A673 (cell line): ENCODE results near the gene SMARCA2. TPM values are rescaled to one million over a fixed set of nuclear protein-coding genes. Genes with fewer than 3 reads are reported as not detected.

Source experiments
- BruUV-seq: library from RNA; stranded (reverse); fragments of 400-500 nt; replicated peaks from 2 replicates; lab custom pipeline; 2021; lab: Mats Ljungman, UMichigan
- CTCF ChIA-PET: fragments of 300-600 bp; sonication (Branson Sonifier 250); formaldehyde crosslinking; loops from one replicate; lab custom pipeline; 2022; ENCODE audit warnings: antibody characterized with exemption; lab: Charles Lee
- POLR2A ChIA-PET: fragments of 300-600 bp; sonication (Branson Sonifier 250); formaldehyde crosslinking; loops from one replicate; lab custom pipeline; 2022; ENCODE audit warnings: antibody characterized with exemption; ENCODE audit not compliant: low non-redundant PET; lab: Charles Lee
- DNase-seq: peaks from one replicate; pipeline ENCODE4 v3.0.0-alpha.2; 2015; ENCODE audit warnings: low spot score
- H3K27ac ChIP-seq: fragments of 200-600 bp; sonication (generic); 2 replicates; pipeline ENCODE4 v1.5.1; 2016; ENCODE audit warnings: mixed run types, low read depth, mild to moderate bottlenecking, mixed read lengths, antibody characterized with exemption, low read length; ENCODE audit not compliant: poor library complexity, severe bottlenecking
- H3K27me3 ChIP-seq: fragments of 200-600 bp; sonication (generic); replicated peaks from 2 replicates; pipeline ENCODE4 v1.6.1; 2017; ENCODE audit warnings: mixed run types, low read depth, mild to moderate bottlenecking, mixed read lengths, antibody characterized with exemption, low read length; ENCODE audit not compliant: insufficient read depth, poor library complexity
- H3K36me3 ChIP-seq: fragments of 200-600 bp; sonication (generic); 2 replicates; pipeline ENCODE4 v1.6.1; 2016; ENCODE audit warnings: mixed run types, mild to moderate bottlenecking, mixed read lengths, antibody characterized with exemption, low read length; ENCODE audit not compliant: insufficient read depth, poor library complexity, severe bottlenecking
- H3K4me1 ChIP-seq: fragments of 200-600 bp; sonication (generic); 2 replicates; pipeline ENCODE4 v1.6.1; 2017; ENCODE audit warnings: mixed run types, mild to moderate bottlenecking, mixed read lengths, antibody characterized with exemption, low read length; ENCODE audit not compliant: insufficient read depth, poor library complexity, severe bottlenecking
- H3K4me3 ChIP-seq: fragments of 200-600 bp; sonication (generic); 2 replicates; pipeline ENCODE4 v1.5.1; 2016; ENCODE audit warnings: low read depth, mixed run types, mild to moderate bottlenecking, mixed read lengths, low read length; ENCODE audit not compliant: poor library complexity, severe bottlenecking
- H3K9me3 ChIP-seq: fragments of 200-600 bp; sonication (generic); 2 replicates; pipeline ENCODE4 v1.6.1; 2016; ENCODE audit warnings: mixed run types, low read depth, mild to moderate bottlenecking, mixed read lengths, antibody characterized with exemption, low read length; ENCODE audit not compliant: poor library complexity, severe bottlenecking
- EZH2 ChIP-seq: fragments of 200-600 bp; sonication (generic); IDR thresholded peaks from 2 replicates; pipeline ENCODE4 v1.6.1; 2017; ENCODE audit warnings: borderline replicate concordance, low read depth, mild to moderate bottlenecking, mixed read lengths, antibody characterized with exemption, low read length; ENCODE audit not compliant: poor library complexity, severe bottlenecking
- intact Hi-C: fragments of 100-400 bp; cut with micrococcal nuclease; formaldehyde crosslinking; loops from one replicate; pipeline ENCODE4 v1.10.0; 2022; ENCODE audit not compliant: unreplicated experiment
- total RNA-seq: library from RNA; stranded (reverse); gene quantifications from 2 replicates; pipeline ENCODE4 v1.2.3, GENCODE V29; 2021
- TF ChIP-seq, protein P1 (sequence below): fragments of 300-800, 200-600 bp; sonication (generic); conservative IDR thresholded peaks from 2 replicates; pipeline ENCODE4 v1.5.1; 2017; ENCODE audit warnings: low read depth, mild to moderate bottlenecking, antibody characterized with exemption, low read length, moderate library complexity, mixed read lengths

SMARCA2 gene
- total RNA-seq, 1 experiment from 2014 or later, result 69.0 TPM

DNA sequence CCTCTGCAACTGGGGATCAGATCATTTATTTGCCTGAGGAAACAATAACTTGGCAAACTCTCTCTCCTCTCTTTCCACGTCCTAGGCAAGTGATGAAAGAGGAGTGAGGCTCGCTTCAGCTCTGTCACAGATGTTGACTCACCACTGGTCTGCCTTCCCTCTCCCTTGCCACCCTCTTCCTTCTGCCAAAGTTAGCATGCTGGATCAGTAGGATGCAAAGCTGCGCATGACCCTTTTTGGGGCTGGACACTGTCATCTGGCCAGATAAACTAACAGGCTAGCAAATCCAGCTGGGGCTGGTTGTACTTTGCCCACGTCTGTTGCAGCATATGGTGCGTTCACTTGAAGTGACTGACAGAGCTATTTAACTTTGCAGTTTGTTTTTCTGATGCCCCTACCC is 36.2 kb upstream of the SMARCA2 start:
- Histone ChIP-seq H3K27me3 (no peaks in the 10 kb centered on the region), H3K36me3 (no peaks in the 10 kb centered on the region), H3K4me1 (no peaks in the 10 kb centered on the region), H3K27ac (no peak overlapping the region), H3K4me3 (no peak overlapping the region), H3K9me3 (no peaks in the 10 kb centered on the region)
- TF ChIP-seq, protein P1, sequence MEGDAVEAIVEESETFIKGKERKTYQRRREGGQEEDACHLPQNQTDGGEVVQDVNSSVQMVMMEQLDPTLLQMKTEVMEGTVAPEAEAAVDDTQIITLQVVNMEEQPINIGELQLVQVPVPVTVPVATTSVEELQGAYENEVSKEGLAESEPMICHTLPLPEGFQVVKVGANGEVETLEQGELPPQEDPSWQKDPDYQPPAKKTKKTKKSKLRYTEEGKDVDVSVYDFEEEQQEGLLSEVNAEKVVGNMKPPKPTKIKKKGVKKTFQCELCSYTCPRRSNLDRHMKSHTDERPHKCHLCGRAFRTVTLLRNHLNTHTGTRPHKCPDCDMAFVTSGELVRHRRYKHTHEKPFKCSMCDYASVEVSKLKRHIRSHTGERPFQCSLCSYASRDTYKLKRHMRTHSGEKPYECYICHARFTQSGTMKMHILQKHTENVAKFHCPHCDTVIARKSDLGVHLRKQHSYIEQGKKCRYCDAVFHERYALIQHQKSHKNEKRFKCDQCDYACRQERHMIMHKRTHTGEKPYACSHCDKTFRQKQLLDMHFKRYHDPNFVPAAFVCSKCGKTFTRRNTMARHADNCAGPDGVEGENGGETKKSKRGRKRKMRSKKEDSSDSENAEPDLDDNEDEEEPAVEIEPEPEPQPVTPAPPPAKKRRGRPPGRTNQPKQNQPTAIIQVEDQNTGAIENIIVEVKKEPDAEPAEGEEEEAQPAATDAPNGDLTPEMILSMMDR, result no peak
- no peak for TF ChIP-seq EZH2
- DNase-seq, result no peak
- POLR2A ChIA-PET, result no interaction called here
- CTCF ChIA-PET, result no interaction called here
- BruUV-seq, result no TSS peak
- intact Hi-C loops, result no loop called here

DNA sequence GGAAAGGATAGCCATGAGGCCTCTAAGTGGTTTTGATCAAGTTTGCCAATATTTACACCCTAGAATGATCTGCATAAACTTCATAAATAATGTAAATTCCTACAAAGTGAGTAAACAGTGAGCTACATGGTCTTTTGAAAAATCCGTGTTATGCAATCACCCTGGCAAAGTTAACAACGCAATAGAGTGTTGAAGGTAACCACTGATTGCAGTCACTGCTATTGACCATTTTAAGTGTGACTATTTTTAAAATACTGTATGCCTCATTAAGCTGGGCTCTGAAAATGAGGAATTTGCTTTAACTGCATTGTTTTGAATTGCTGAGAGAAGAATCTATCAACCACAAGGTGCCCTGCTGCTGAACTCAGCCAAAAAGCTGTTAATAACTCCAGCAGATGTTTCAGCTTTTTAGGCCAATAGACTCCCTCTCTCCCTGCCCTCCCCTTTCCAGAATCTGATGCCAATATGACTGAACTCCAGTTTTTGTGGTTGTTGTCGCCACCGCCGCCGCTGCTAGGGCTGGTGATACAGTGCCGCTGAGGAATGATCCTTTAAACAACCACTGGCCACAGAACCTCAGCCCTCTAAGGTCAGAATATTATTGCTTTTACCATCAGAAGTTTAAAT is 35.3 kb upstream of the SMARCA2 start:
- Histone ChIP-seq H3K27ac (no peak overlapping the region), H3K4me3 (no peak overlapping the region), H3K36me3 (no peaks in the 10 kb centered on the region), H3K27me3 (no peaks in the 10 kb centered on the region), H3K4me1 (no peaks in the 10 kb centered on the region), H3K9me3 (no peaks in the 10 kb centered on the region)
- TF ChIP-seq EZH2, result no peak
- TF ChIP-seq, protein P1, result no peak
- ChIA-PET CTCF (no interaction called here), POLR2A (interaction anchor here (0.6 kb wide), 1 partner anchor 62 kb away, joined by 5 read pairs; no protein-coding TSS in a partner anchor)
- no peak for DNase-seq
- no TSS peak for BruUV-seq
- intact Hi-C loops, result no loop called here

DNA sequence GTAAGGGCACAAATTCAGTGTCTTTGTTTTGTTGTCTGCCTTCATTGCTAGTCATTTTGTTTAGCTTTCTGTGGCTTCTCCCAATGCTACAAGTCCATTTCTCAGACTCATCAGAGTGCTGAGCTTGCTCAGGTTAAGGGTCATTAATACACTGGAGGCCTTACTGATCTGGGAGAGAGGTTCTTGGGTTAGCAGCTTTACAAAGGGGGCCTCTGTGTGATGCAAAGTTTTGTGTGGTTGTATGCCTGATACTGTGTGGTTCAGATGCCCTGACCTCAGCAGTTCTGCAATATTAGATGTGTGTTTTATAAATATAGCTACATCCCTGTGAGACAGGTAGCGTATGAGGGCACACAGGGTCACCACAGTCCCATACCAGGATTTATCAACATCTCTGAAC is 34.8 kb upstream of the SMARCA2 start:
- Histone ChIP-seq H3K9me3 (no peaks in the 10 kb centered on the region), H3K27me3 (no peaks in the 10 kb centered on the region), H3K4me1 (no peaks in the 10 kb centered on the region), H3K36me3 (no peaks in the 10 kb centered on the region), H3K27ac (no peak overlapping the region), H3K4me3 (no peak overlapping the region)
- no peak for DNase-seq
- BruUV-seq, result no TSS peak
- ChIA-PET CTCF (no interaction called here), POLR2A (no interaction called here)
- intact Hi-C loops, result no loop called here
- no peak for TF ChIP-seq EZH2
- TF ChIP-seq, protein P1, result no peak
